ENCODE data around the gene ESF1. TPM values are rescaled to one million over a fixed set of nuclear protein-coding genes. Genes with fewer than 3 reads are reported as not detected.
"Not testable (repeated sequence)": the region's sequence is repeated elsewhere in the genome, so short reads cannot be mapped to it uniquely, and the experiment has no call there.

ESF1 gene
- total and polyA plus RNA-seq, 2 experiments from 2014 or later = 20.5 to 71.7 TPM

DNA sequence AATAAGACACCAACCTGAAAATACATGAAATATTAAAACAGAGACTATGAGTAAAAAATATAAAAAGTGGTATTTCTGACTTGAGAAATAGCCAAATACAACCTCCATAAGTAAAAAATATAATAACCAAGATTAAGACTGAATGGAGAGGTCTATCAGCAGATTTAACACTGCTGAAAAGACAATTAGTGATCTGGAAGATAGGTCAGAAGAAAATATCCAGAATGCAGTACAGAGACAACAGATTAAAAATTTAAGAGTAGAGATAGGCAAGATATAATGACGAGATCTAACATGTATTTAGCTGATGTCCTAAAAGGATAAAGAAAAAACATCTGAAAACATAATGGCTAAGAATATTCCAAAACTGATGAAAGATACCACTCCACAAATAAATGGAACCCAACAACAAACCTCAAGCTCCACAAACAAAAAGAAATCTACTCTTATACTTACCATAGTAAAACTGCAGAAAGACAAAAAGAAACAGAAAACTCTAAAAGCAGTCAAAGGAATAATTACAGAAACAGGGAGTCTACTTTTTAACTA lies 18.8 kb downstream of the ESF1 start:
- H3K79me2 ChIP-seq (replicated peaks; ENCODE audit: insufficient read depth) = no peaks in the 10 kb centered on the region
- no peaks in the 10 kb centered on the region for H3K4me1 ChIP-seq (ENCODE audit: insufficient read depth)
- H4K20me1 ChIP-seq (replicated peaks; ENCODE audit: insufficient read depth) = no peaks in the 10 kb centered on the region
- H3K27ac Mint-ChIP-seq = no peak overlapping the region
- no peak overlapping the region for H3K4me3 Mint-ChIP-seq
- peaks cover 2% of the 10 kb centered on the region for H3K27me3 Mint-ChIP-seq (ENCODE audit: insufficient read depth, low read depth, poor library complexity)
- no peak overlapping the region for H3K27ac ChIP-seq (ENCODE audit: low read depth)
- H3K36me3 ChIP-seq (ENCODE audit: insufficient read depth) = peaks cover 85% of the 10 kb centered on the region
- peaks cover 93% of the 10 kb centered on the region for H3K36me3 Mint-ChIP-seq (ENCODE audit: low read depth)
- DNase-seq (ENCODE audit: low spot score) = no peak
- H3K4me1 Mint-ChIP-seq = no peaks in the 10 kb centered on the region
- ATAC-seq = no peak
- peaks cover 11% of the 10 kb centered on the region; the same call in 2 of the 3 replicates for H3K9me3 Mint-ChIP-seq
- no peak overlapping the region for H3K4me3 ChIP-seq
- no peak overlapping the region for H3K4me2 ChIP-seq
- TF ChIP-seq POLR2AphosphoS5 (IDR thresholded peaks at IDR 0.05; ENCODE audit: low read depth) (no peak), ZNF114 (CRISPR knock-in tag; IDR thresholded peaks at IDR 0.05) (no peak), CREB1 (CRISPR knock-in tag; IDR thresholded peaks at IDR 0.05; ENCODE audit: low read depth) (no peak), JUNB (IDR thresholded peaks at IDR 0.05; ENCODE audit: unreplicated experiment) (no peak), EZH2 (IDR thresholded peaks at IDR 0.05; ENCODE audit: low read depth, unreplicated experiment) (no peak)
- TF ChIP-seq, protein P1, sequence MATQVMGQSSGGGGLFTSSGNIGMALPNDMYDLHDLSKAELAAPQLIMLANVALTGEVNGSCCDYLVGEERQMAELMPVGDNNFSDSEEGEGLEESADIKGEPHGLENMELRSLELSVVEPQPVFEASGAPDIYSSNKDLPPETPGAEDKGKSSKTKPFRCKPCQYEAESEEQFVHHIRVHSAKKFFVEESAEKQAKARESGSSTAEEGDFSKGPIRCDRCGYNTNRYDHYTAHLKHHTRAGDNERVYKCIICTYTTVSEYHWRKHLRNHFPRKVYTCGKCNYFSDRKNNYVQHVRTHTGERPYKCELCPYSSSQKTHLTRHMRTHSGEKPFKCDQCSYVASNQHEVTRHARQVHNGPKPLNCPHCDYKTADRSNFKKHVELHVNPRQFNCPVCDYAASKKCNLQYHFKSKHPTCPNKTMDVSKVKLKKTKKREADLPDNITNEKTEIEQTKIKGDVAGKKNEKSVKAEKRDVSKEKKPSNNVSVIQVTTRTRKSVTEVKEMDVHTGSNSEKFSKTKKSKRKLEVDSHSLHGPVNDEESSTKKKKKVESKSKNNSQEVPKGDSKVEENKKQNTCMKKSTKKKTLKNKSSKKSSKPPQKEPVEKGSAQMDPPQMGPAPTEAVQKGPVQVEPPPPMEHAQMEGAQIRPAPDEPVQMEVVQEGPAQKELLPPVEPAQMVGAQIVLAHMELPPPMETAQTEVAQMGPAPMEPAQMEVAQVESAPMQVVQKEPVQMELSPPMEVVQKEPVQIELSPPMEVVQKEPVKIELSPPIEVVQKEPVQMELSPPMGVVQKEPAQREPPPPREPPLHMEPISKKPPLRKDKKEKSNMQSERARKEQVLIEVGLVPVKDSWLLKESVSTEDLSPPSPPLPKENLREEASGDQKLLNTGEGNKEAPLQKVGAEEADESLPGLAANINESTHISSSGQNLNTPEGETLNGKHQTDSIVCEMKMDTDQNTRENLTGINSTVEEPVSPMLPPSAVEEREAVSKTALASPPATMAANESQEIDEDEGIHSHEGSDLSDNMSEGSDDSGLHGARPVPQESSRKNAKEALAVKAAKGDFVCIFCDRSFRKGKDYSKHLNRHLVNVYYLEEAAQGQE (IDR thresholded peaks at IDR 0.05; ENCODE audit: unreplicated experiment) = no peak
- no peak overlapping the region for H2AFZ ChIP-seq
- no peaks in the 10 kb centered on the region for H3K27me3 ChIP-seq (ENCODE audit: insufficient read depth)
- no peaks in the 10 kb centered on the region for H3K9me2 ChIP-seq (ENCODE audit: insufficient read depth)
- H3F3A ChIP-seq (replicated peaks; ENCODE audit: low read depth) = no peaks in the 10 kb centered on the region

DNA sequence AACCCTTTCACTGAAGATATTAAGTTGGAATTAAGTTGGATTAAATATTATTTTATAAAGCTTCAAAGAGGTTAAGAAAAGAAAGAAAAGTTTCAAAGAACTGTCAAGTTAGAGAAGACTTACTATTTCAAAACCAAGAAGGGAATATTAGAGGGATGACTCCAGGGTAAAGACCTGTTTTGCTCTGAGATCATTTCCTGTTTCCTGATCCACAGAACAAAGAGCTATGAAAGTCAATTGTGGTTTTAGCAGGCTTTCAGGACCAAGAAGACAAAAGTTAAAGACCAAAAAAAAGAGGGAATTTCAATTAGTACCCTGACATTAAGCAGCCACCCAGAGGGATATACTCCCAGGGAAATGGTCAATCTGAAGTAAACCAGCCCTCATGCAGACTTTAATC lies 19.4 kb downstream of the ESF1 start:
- H3K27ac Mint-ChIP-seq = no peak overlapping the region
- Histone ChIP-seq H3K79me2 (replicated peaks; ENCODE audit: insufficient read depth) (no peaks in the 10 kb centered on the region), H3K9me2 (ENCODE audit: insufficient read depth) (no peaks in the 10 kb centered on the region), H3K4me3 (no peak overlapping the region), H3K36me3 (ENCODE audit: insufficient read depth) (peaks cover 81% of the 10 kb centered on the region), H3K4me2 (no peak overlapping the region), H3F3A (replicated peaks; ENCODE audit: low read depth) (no peaks in the 10 kb centered on the region), H3K27ac (ENCODE audit: low read depth) (no peak overlapping the region), H3K4me1 (ENCODE audit: insufficient read depth) (no peaks in the 10 kb centered on the region), H3K27me3 (ENCODE audit: insufficient read depth) (no peaks in the 10 kb centered on the region), H2AFZ (no peak overlapping the region), H4K20me1 (replicated peaks; ENCODE audit: insufficient read depth) (no peaks in the 10 kb centered on the region)
- H3K9me3 Mint-ChIP-seq = peaks cover 11% of the 10 kb centered on the region; the same call in 2 of the 3 replicates
- TF ChIP-seq JUNB (IDR thresholded peaks at IDR 0.05; ENCODE audit: unreplicated experiment) (no peak), EZH2 (IDR thresholded peaks at IDR 0.05; ENCODE audit: low read depth, unreplicated experiment) (no peak)
- H3K4me1 Mint-ChIP-seq = no peaks in the 10 kb centered on the region
- DNase-seq (ENCODE audit: low spot score) = no peak
- no peak overlapping the region for H3K4me3 Mint-ChIP-seq
- ATAC-seq = no peak
- H3K27me3 Mint-ChIP-seq (ENCODE audit: insufficient read depth, low read depth, poor library complexity) = peaks cover 2% of the 10 kb centered on the region
- H3K36me3 Mint-ChIP-seq (ENCODE audit: low read depth) = peaks cover 90% of the 10 kb centered on the region

DNA sequence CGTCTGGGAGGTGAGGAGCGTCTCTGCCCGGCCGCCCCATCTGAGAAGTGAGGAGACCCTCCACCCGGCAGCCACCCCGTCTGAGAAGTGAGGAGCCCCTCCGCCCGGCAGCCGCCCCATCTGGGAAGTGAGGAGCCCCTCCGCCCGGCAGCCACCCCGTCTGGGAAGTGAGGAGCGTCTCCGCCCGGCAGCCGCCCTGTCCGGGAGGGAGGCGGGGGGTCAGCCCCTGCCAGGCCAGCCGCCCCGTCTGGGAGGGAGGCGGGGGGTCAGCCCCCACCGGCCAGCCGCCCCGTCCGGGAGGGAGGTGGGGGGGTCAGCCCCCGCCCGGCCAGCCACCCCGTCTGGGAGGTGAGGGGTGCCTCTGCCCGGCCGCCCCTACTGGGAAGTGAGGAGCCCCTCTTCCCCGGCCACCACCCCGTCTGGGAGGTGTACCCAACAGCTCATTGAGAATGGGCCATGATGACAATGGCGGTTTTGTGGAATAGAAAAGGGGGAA lies 24.2 kb downstream of the ESF1 start:
- H3K36me3 Mint-ChIP-seq (ENCODE audit: low read depth) = peaks cover 78% of the 10 kb centered on the region
- H3K27me3 ChIP-seq (ENCODE audit: insufficient read depth); H3K4me1 Mint-ChIP-seq; H3K4me3 ChIP-seq; ATAC-seq; H3K4me1 ChIP-seq (ENCODE audit: insufficient read depth); DNase-seq (ENCODE audit: low spot score); H4K20me1 ChIP-seq (replicated peaks; ENCODE audit: insufficient read depth); H3K27me3 Mint-ChIP-seq (ENCODE audit: insufficient read depth, low read depth, poor library complexity); H3K9me2 ChIP-seq (ENCODE audit: insufficient read depth); H3K27ac ChIP-seq (ENCODE audit: low read depth); H2AFZ ChIP-seq; H3K27ac Mint-ChIP-seq; H3K9me3 Mint-ChIP-seq; H3K4me3 Mint-ChIP-seq; H3K4me2 ChIP-seq; H3K79me2 ChIP-seq (replicated peaks; ENCODE audit: insufficient read depth); H3F3A ChIP-seq (replicated peaks; ENCODE audit: low read depth): not testable (repeated sequence)
- H3K36me3 ChIP-seq (ENCODE audit: insufficient read depth) = peaks cover 69% of the 10 kb centered on the region
